GM13976 (cell line): ENCODE measurements around the gene RFX6.
A peak's percentile ranks its signal among the peaks of the same experiment; 100 is the strongest.
"Not testable (repeated sequence)": the region's sequence is repeated elsewhere in the genome, so short reads cannot be mapped to it uniquely, and the experiment has no call there.

Experiments
- DNase-seq: peaks from one replicate; pipeline ENCODE4 v3.0.0; 2012; ENCODE audit warnings: low spot score
- CTCF ChIP-seq: IDR thresholded peaks from 2 replicates; pipeline ENCODE4 v1.5.1; 2012; ENCODE audit warnings: borderline replicate concordance, mild to moderate bottlenecking; ENCODE audit not compliant: insufficient read depth; ENCODE audit errors: extremely low read depth, missing control alignments, control extremely low read depth
- in situ Hi-C: fragments of 300-500 bp; cut with MboI; formaldehyde crosslinking; loops from one replicate; pipeline ENCODE4 v1.12.0; 2022; ENCODE audit warnings: low sequenced_read_pairs, mixed read lengths, inconsistent platforms; ENCODE audit not compliant: unreplicated experiment

RFX6 gene

GRCh38 chr6:116876635-116877611 lies at the start of gene RFX6:
Gene RFX6, plus strand, starts transcription at chr6:116877242. Its CDS starts 34 bp downstream, at chr6:116877276.
- DNase-seq, result peak; percentile 27
- in situ Hi-C loops, result no loop called here
- no peak for TF ChIP-seq CTCF

- in situ Hi-C loops, result no loop called here
- TF ChIP-seq CTCF, result no peak
- no peak for DNase-seq
Measured at GRCh38 chr6:116827561-116828240, 49.3 kb upstream of the RFX6 start.

- in situ Hi-C loops, result no loop called here
- DNase-seq, result no peak
- TF ChIP-seq CTCF, result no peak
Measured at GRCh38 chr6:116828983-116829382, 48.1 kb upstream of the RFX6 start, which contains the start of gene GPRC6A. Gene GPRC6A, minus strand, starts transcription at chr6:116829083. Its CDS starts 70 bp downstream, at chr6:116829013.

- in situ Hi-C loops, DNase-seq: not testable (repeated sequence)
Measured at GRCh38 chr6:116834526-116834925, 42.5 kb upstream of the RFX6 start.

GRCh38 chr6:116836606-116837342 lies 40.3 kb upstream of the RFX6 start:
- in situ Hi-C loops, result no loop called here
- no peak for DNase-seq
- no peak for TF ChIP-seq CTCF

- in situ Hi-C loops, result no loop called here
- no peak for TF ChIP-seq CTCF
- DNase-seq, result no peak
Measured at GRCh38 chr6:116840091-116840490, 37.0 kb upstream of the RFX6 start.
